ENCODE results near the gene CDKN2B. TPM values are rescaled to one million over a fixed set of nuclear protein-coding genes. Genes with fewer than 3 reads are reported as not detected.

CDKN2B gene
- total RNA-seq, 1 experiment from 2014 or later, result 9.8 TPM

DNA sequence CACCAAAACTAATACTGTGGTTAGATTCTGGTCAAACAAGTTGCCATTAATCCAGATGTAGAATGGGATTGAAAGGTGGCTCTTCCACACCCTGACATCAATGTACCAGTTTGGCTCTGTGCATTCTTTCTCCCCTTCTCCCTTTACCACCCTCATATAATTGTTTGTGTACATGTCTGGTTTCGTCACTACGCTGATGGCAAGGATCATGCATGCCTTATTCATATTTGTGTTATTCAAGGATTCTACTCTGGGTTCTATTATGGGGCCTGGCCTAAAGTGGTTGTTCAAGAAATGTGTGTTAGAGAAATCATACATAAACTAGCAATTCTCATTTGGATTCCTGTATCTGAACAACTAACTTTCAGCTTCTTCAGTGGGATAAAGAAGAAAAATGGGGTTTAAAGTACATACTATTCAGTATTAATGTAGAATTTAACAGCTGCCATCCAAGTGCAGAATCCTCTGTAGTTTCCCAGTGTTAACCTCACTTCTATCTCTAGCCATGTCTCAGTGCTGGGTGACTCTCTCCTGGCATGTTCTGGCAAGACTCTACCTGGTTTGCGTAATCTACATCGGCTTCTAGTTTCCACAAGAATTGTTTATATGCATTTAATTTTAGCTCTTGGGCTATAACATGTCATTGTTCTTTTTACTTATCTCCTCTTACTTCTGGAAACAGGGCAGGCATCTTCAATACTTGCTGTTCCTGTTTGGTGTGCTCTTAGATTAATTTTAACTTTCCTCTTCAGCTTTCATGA is 27.9 kb upstream of the CDKN2B start:
- no TSS peak for BruUV-seq (replicated peaks)
- no peaks in the 10 kb centered on the region for H3K79me2 ChIP-seq (ENCODE audit: insufficient read depth, low read length)
- H3K4me2 ChIP-seq (ENCODE audit: low read length), result no peak overlapping the region

More for the DNA sequence above, 27.9 kb upstream of the CDKN2B start:
- no peaks in the 10 kb centered on the region for H3K9me2 ChIP-seq (ENCODE audit: insufficient read depth)
- no peak overlapping the region for H2AFZ ChIP-seq (ENCODE audit: low read depth, low read length, poor library complexity, severe bottlenecking)
- no peak overlapping the region for H3K4me3 ChIP-seq (replicated peaks in 1 of 2; ENCODE audit: low read depth in 1 of 2, low read length in 2 of 2)
- TF ChIP-seq YY1 (IDR thresholded peaks at IDR 0.05; ENCODE audit: extremely low read depth, insufficient replicate concordance, low read depth, low read length), result no peak
- TF ChIP-seq, protein P1, sequence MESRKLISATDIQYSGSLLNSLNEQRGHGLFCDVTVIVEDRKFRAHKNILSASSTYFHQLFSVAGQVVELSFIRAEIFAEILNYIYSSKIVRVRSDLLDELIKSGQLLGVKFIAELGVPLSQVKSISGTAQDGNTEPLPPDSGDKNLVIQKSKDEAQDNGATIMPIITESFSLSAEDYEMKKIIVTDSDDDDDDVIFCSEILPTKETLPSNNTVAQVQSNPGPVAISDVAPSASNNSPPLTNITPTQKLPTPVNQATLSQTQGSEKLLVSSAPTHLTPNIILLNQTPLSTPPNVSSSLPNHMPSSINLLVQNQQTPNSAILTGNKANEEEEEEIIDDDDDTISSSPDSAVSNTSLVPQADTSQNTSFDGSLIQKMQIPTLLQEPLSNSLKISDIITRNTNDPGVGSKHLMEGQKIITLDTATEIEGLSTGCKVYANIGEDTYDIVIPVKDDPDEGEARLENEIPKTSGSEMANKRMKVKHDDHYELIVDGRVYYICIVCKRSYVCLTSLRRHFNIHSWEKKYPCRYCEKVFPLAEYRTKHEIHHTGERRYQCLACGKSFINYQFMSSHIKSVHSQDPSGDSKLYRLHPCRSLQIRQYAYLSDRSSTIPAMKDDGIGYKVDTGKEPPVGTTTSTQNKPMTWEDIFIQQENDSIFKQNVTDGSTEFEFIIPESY (IDR thresholded peaks at IDR 0.05; ENCODE audit: extremely low read depth, insufficient replicate concordance, low read length), result no peak
- no peak for TF ChIP-seq ELF1 (IDR thresholded peaks at IDR 0.05; ENCODE audit: borderline replicate concordance, low read depth)
- TF ChIP-seq EZH2phosphoT487 (IDR thresholded peaks at IDR 0.05; ENCODE audit: borderline replicate concordance), result no peak
- no peak for TF ChIP-seq TCF7L2 (IDR thresholded peaks at IDR 0.05; ENCODE audit: borderline replicate concordance, extremely low read depth, insufficient read depth, insufficient read length)
- no peak for TF ChIP-seq POLR2A (IDR thresholded peaks at IDR 0.05; ENCODE audit: borderline replicate concordance, extremely low read depth, insufficient read depth, insufficient read length)
- no peak for TF ChIP-seq POLR2AphosphoS5 (IDR thresholded peaks at IDR 0.05; ENCODE audit: low read depth, low read length)
- 0 out of 2 replicates have a peak, but pooled peaks have one; percentile 32 for TF ChIP-seq CEBPB (IDR thresholded peaks at IDR 0.05; ENCODE audit: low read depth)
- TF ChIP-seq SP1 (IDR thresholded peaks at IDR 0.05; ENCODE audit: low read depth), result no peak
- H3K27me3 ChIP-seq (ENCODE audit: insufficient read depth, low read length), result no peaks in the 10 kb centered on the region
- intact Hi-C loops (cut with micrococcal nuclease), result loop anchor here (1.0 kb wide), 1 partner anchor 224 kb away; no protein-coding TSS in a partner anchor
- no peaks in the 10 kb centered on the region for H4K20me1 ChIP-seq (ENCODE audit: insufficient read depth)
- H3K9ac ChIP-seq (ENCODE audit: low read length), result no peak overlapping the region
- H3K4me1 ChIP-seq (ENCODE audit: control insufficient read depth in 1 of 2, insufficient read depth in 2 of 2, low read length in 2 of 2), result peaks cover 8 to 12% of the 10 kb centered on the region in 2 experiments
- ATAC-seq, result no peak
- H3K27ac ChIP-seq (ENCODE audit: low read depth, low read length), result no peak overlapping the region
- no peaks in the 10 kb centered on the region for H3K9me3 ChIP-seq (ENCODE audit: control insufficient read depth in 1 of 2, insufficient read depth in 1 of 2, low read depth in 1 of 2, low read length in 2 of 2)
- no peak for DNase-seq (ENCODE audit: low read depth, low spot score)
- no peaks in the 10 kb centered on the region for H3K36me3 ChIP-seq (ENCODE audit: control insufficient read depth in 1 of 2, insufficient read depth in 2 of 2, low read length in 2 of 2)
- CTCF ChIA-PET, result interaction anchor here (1.0 to 3.4 kb wide), 7 partner anchors 9 to 224 kb away, joined by 3 to 17 read pairs (median 4); partner anchors contain the start of genes CDKN2A, CDKN2B and CDKN2B-AS1
- RAD21 ChIA-PET (ENCODE audit: low non-redundant PET in 1 of 2, low total read pairs in 2 of 2, uncharacterized antibody in 2 of 2, unreplicated experiment in 2 of 2), result no interaction called here
- POLR2A ChIA-PET, result interaction anchor here (1.2 to 1.6 kb wide), 2 partner anchors 11 to 28 kb away, joined by 3 to 9 read pairs; partner anchors contain the start of gene CDKN2B
